NOMO-1 treated with dmso at 0.1 percent for 144 hours (cell line): ENCODE measurements around the gene FBXW8.
A peak's percentile ranks its signal among the peaks of the same experiment; 100 is the strongest.

Experiments
- DNase-seq: peaks from one replicate; lab custom pipeline; 2025; ENCODE audit not compliant: unreplicated experiment; lab: John Stamatoyannopoulos, UW

FBXW8 gene

DNA sequence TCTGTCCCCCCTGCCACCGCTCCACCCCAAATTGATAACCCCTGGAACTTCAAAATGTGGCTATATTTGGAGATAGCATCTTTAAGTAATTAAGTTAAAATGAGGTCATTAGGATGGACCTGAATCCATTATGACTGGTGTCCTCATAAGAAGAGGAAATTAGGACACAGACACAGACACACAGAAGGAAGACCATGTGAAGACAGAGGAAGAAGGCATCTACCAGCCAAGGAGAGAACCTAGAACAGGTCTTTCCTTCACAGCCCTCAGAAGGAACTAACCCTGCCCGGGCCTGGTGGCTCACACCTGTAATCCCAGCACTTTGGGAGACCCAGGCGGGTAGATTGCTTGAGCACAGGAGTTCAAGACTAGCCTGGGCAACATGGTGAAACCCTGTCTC lies 25.9 kb upstream of the FBXW8 start:
- DNase-seq, result no peak

DNA sequence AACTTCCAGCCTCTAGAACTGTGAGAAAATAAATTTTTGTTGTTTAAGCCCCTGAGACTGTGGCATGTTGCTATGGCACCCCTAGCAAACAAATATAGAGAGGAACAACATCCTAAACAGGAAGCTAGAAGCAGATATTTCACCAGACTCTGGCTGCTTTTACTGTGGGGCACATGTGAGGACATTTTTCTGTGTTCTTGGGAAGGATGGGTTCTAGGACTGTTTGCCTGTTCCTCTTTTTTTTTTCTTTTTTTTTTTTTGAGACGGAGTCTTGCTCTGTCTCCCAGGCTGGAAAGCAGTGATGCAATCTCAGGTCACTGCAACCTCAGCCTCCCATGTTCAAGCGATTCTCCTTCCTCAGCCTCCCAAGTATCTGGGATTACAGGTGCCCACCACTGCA lies 25.3 kb upstream of the FBXW8 start:
- peak; percentile 57 for DNase-seq

DNA sequence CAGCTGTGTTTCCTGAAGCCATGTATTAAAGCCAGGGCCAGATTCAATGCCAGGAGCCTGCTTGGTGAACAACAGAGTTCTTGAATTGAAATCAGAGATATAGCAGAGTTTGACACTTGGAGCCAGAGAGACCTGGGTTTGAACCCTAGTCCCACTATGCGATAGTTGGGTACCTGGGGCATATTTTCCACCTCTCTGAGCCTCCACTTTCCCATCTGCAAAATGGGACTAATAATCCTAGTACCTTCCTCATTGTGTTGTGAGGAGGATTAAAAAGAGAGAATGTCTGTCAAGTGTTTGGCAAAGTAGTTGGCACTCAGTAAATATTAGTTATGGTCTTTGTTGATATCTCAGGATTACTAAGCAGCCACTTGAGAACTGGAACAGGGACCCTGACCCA lies 23.5 kb upstream of the FBXW8 start:
- DNase-seq, result no peak

DNA sequence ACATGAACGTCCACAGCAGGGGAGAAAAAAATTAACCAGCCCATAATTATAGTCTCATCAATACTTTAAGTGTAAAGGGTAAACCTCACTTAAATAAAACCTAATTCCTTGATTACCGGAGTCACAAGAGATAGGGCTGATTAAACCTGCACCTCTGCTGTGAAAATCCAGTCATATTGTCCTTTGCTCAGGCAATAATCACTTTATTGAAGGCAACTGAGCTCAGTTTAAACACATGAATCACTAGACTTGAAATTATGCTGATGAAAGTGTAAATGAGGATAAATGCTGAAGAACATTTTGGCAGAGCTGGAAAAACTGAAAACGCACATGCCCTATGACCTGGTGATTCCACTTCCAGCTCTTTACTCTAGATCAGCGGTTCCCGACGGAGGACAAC lies 22.9 kb upstream of the FBXW8 start:
- no peak for DNase-seq

DNA sequence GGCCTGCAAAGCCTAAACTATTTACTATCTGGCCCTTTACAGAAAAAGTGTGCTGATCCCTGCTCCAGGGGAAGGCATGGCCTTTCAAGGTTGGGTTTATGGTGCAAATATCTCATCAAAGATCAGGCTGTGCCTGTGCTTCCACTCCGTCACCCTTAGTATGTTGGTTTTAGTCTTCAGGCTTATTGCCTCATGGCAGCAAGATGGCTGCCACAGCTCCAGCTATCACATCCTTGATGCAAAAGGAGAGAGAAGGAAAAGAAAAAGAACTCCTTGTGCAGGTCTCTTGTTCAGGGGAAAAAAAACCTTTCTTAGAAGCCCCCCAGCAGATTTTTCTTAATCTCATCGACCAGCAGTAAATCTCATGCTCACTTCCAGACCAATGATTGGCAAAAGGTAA lies 20.4 kb upstream of the FBXW8 start:
- no peak for DNase-seq

DNA sequence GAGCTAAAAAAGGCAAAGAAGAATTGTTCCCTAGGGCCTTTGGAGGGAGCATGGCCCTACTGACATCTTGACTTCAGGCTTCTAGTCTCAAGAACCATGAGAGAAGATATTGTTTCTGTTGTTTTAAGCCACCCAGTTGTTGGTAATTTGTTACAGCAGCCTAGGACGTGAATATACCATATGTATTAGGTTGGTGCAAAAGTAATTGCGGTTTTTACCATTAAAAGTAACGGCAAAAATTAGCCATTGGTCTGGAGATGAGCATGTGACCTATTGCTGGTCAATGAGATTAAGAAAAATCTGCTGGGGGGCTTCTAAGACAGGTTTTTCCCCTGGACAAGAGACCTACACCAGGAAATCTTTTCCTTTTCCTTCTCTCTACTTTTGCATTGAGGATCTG lies 19.7 kb upstream of the FBXW8 start:
- no peak for DNase-seq

DNA sequence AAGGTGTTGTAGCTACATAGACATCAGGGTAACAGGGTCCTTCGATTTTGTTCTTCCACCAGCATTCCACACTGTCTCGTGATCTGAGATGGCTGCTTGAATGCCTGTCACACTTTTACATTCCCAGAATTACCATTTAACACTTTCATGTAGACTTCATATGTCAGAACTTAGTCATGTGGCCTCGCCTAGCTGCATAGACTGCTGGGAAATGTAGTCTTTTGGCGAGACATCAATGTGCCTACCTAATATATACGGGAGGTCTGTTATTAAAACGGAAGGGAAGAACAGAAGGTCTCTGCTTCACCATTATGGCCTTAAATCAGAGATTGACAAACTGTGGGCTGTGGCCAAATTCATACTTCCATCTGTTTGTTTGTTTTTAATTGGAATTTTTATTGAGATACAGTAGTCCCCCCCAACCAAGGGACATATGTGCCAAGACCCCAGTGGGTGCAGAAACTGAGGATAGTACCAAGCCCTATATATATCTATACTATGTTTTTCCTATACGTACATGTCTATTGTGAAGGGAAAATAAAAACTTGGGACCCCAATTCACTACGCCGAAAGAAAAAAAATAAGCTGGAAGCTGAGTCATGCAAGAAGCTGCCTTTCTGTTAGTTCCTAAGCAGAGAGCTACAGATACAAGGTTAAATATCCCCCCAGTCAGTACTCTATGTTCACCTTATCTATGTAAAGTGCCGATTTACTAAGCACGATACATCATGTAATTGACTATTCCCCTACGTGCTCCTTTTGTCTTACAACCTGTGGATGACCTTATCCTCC lies 18.2 kb upstream of the FBXW8 start:
- DNase-seq, result no peak

DNA sequence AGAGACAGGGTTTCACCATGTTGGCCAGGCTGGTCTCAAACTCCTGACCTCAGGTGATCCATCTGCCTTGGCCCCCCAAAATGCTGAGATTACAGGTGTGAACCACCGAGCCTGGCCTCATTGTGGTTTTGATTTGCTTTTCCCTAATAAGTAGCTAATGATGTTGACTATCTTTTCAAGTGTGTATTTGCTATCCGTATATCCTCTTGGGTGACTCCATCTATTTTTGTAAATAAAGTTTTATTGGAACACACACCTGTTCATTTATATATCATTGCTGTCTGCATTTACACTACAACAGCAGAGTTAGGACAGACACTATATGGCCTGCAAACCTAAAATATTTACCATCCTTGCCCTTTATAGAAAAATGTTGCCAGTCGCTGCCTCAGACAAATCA lies 15.8 kb upstream of the FBXW8 start:
- no peak for DNase-seq

DNA sequence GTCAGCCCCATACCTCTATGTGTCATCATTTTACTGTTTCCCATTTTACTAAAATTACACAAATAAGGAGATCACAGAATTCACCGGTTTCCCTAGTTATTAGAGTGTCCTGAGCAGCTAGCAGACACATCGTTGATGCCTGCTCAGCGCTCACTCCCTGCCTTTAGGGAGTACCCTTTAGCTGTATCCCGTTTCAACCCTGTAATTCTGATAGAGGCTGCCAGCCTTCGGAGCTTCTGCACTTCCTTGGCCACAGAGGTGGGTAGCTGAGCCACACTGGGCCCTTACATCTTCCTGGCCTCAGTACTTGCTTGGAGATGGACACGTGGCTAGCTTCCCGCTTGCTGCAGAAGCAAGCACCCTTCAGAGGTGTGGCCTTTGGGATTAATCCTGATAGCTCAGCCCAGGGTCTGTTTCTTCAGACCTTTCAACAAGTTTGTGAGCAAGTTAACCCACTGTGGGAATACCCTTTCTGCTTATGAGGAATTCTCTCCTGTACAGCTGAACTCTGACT lies 14.3 kb upstream of the FBXW8 start:
- no peak for DNase-seq

DNA sequence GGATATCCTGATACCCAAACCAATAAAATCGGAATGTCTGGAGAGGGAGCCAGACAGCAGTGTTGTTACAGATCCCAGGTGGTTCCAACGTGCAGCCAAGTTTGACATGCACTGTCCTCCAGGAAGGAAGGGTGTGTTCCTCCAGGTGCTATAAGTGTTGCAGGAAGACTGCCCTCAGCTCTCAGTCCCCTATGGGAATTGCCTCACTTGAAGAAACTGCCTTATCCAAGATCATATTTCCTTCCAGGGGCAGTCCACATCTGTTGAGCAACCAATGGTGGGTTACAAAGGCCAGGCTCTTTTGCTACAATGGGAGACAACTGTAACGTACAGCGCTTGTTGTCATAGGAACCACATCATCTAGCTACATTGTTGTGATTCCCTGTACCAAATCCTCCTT lies 13.3 kb upstream of the FBXW8 start:
- no peak for DNase-seq

DNA sequence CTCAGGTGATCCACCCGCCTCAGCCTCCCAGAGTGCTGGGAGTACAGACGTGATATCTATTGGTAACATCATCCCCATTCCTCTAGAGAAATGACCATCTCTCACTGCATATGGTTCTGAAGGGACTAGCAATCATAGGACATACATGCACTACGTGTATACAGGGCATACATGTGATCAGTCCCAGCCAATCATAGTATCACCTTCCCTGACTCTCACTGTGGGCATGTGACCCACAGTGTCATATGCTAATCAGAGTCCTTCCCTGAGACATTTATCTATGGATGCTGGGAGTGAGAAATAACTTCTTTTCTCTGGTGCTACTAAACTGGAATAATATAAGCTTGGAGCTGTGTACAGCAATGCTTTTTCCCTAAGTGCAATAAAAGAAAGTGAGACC lies 12.1 kb upstream of the FBXW8 start:
- DNase-seq, result no peak

DNA sequence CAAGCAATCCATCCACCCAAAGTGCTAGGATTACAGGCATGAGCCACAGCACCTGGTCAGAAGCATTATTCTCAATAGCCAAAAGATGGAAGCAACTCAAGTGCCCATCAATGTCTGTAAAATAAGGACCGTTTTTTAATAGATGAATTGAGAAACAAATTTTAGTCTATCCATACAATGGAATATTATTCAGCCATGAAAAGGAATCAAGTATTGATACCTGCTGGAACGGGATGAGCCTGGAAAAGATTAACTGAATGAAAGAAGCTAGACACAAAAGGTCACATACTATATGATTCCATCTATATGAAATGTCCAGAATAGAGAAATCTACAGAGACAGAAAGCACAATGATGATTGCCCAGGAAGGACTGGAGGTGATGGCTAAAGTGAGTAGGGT lies 9.1 kb upstream of the FBXW8 start:
- DNase-seq, result no peak

DNA sequence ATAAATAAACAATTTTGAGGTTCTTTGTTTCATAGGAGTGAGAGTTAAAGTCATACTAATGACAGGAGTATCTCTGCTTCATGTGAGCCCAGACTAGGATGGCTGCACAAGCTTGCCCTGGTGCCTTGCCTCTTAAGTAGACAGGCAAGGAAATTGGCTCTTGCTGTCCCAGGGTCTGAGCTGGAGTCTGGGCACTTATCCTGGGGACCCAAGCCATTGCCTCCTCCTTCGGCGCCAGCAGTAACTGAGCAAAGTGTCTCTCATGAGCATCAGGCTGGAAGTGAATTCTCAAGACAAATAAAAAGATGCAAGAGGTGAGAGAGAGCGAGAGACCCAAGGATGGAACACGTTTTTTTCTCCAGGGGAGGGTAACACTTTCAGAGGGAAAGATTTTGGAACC lies 6.9 kb upstream of the FBXW8 start:
- no peak for DNase-seq

DNA sequence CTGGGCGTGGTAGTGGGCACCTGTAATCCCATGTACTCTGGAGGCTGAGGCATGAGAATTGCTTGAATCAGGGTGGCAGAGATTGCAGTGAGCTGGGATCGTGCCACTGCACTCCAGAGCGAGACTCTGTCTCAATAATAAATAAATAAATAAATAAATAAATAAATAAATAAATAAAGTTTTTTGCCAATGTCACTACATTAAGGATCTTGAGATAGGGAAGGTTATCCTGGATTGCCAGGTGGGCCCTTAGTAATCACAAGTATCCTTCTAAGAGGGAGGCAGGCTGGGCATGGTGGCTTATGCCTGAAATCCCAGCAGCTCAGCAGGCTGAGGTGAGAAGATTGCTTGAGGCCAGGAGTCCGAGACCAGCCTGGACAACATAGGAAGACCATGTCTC lies 4.5 kb upstream of the FBXW8 start:
- no peak for DNase-seq

DNA sequence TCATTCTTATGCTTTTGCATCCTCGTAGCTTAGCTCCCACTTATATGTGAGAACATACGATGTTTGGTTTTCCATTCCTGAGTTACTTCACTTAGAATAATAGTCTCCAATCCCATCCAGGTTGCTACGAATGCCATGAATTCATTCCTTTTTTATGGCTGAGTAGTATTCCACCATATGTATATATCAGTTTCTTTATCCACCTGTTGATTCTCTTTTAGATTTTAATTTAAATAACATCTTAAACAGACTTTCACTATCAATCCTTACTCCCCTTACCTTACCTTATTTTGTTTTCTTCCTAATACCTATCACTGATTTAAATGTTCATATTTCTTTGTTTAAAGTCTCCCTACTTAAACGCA lies 488 bp upstream of the FBXW8 start:
- DNase-seq, result no peak

DNA sequence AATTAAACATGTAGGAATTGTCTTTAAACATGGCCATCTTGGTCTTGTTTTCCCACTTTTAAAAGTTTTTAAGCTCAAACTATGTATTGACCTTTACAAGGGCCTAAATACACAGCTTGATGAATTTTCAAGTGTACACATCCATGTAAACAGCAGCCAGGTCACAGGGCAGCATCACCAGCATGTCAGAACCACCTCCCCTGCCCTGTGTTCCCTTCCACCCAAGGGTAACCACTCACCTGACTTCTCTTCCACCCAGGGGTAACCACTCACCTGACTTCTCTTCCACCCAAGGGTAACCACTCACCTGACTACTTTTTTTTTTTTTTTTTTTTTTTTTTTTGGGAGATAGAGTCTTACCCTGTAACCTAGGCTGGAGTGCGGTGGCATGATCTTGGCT lies 4.6 kb downstream of the FBXW8 start:
- no peak for DNase-seq

DNA sequence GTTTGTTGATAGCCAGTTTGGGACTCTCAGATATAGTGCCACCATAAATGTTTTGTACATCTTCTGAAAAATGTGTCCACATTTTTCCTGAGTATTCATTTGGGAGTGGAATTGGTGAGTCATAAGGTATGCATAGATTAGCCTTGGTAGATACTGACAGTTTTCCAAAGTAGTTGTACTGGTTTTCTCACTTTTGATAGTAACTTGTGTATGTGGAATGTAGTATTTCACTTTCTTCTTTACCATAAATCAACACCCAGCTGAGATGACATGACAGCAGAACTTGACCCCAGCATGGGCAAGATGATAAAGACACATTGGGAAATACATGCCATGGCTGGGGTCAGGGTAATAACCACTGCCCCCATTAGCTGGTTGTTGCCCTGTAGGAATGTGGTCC lies 5.4 kb downstream of the FBXW8 start:
- DNase-seq, result no peak

DNA sequence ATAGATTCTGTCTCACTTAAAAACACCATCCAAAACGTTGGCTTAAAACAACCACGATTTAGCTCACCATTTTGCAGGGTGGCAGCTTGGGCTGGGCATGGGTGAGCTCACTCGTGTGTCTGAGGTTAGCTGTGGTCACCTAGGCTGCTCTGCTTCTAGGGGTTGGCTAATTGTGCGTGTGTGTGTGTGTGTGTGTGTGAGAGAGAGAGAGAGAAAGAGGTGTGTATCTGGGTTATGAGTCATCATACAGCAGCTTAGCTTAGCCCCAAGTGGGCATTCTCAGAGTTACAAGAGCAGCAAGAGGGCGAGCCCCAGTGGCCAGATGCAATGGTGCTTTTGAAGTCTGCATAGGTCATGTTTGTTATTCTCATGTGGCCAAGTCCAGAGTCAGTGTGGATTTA lies 6.0 kb downstream of the FBXW8 start:
- peak; percentile 23 for DNase-seq

DNA sequence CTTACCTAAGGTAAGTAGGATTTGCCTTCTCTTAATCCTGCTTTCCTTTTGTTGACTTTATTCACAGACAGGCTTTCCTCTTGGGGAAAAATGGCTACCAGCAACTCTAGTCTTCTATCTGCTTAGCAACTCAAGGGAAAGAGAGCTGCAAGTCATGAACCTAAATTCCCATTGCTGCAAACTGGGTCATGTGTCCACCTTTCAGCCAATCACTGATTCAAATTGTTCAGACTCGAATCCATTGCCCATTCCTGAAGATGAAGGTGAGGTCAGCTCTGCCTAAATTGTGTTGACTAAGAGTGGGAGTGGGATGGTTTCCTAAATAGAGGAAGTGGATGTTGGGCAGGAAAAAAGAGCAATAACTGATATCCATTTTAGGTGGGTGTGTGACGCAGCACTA lies 7.7 kb downstream of the FBXW8 start:
- DNase-seq, result no peak

DNA sequence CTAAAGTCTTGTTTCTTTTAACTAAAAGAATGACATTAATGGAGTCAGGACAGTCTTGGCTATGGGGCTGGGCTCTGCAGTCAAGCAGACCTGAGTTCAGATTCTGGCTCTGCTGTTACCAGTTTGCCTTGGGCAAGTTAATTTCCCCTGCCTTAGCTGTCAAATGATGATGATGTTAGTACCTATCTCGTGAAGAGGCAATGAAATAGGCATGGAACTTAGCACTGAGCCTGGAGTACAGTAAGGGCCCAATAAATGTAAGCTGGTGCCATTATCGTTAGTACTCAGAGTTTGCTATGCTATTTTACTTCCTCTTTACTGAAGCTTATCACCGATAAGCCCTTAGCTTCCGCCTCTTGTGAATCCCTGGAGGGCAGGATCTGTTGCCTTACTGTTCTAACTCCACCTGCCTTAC lies 8.5 kb downstream of the FBXW8 start:
- DNase-seq, result no peak

DNA sequence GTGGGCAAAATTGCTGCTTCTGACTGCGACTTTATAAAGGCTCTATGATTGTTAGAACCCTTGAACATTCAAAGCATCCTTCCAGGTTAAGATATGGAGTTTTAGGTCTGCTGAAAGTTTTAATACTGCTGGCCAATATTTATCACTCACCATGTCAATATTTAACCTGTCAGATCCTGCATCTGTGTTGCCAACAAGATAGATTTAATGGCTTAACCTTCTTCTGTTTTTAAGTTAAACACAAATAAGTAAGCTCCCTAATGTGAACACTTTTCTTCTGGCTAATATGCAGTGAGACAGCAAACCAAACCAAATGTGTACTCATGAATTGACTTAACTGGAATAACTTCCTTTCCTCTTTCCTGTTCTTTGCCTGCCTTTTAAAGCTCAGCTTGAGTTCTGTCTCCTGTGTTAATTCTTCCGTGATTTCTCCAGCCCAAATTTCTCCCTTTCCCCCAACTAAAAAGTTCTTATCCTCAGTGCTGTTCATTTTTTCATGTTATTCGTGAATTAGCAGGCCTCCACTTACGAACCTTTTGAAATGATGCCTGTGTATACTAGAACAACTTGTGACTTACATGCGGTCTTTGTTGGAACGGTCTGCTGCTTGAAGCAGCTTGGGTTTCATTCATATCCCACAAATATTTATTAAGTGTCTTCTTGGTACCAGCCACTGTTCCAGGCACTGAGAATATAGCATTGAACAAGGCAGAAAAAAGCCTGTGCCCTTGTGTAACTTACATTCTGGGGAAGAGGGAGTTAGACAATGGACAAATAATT lies 9.1 kb downstream of the FBXW8 start:
- no peak for DNase-seq

DNA sequence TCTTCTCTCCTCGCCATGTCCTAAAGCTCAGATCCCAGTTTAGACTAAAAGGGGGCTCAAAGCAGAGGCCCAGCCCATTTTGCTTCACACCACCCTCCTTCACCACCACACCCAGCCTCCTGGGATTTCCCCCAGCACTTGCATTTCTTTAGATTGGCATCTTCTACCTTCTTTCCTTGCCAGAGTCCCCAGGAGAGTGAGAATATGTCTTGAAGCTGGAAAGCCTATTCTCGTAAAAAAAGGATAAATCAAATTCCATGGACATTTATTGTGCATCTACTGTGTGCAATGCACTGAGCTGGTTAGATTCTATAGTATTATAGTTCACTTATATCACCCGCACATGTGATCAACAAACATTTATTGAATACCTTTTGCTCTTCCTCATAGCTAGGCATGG lies 10.2 kb downstream of the FBXW8 start:
- DNase-seq, result no peak
